ENCODE measurements around the gene PITPNC1.
"Not testable (repeated sequence)": the region's sequence is repeated elsewhere in the genome, so short reads cannot be mapped to it uniquely, and the experiment has no call there.

Gene PITPNC1

GRCh38 chr17:67393809-67394397 lies 16.8 kb downstream of the PITPNC1 start:
- no peak overlapping the region for H3K4me3 ChIP-seq (ENCODE audit: low read depth, low read length)

GRCh38 chr17:67399676-67400075 lies 22.6 kb downstream of the PITPNC1 start:
- H3K4me3 ChIP-seq (ENCODE audit: low read depth, low read length), result no peak overlapping the region

GRCh38 chr17:67400193-67400592 lies 23.1 kb downstream of the PITPNC1 start:
- H3K4me3 ChIP-seq (ENCODE audit: low read depth, low read length), result no peak overlapping the region

GRCh38 chr17:67401106-67401505 lies 24.0 kb downstream of the PITPNC1 start:
- H3K4me3 ChIP-seq (ENCODE audit: low read depth, low read length), result no peak overlapping the region

GRCh38 chr17:67401598-67402504 lies 24.8 kb downstream of the PITPNC1 start:
- no peak overlapping the region for H3K4me3 ChIP-seq (ENCODE audit: low read depth, low read length)

- H3K4me3 ChIP-seq (ENCODE audit: low read depth, low read length), result no peak overlapping the region
Observed at GRCh38 chr17:67403065-67403464, 26.0 kb downstream of the PITPNC1 start.

GRCh38 chr17:67403483-67403882 lies 26.4 kb downstream of the PITPNC1 start:
- H3K4me3 ChIP-seq (ENCODE audit: low read depth, low read length), result no peak overlapping the region

GRCh38 chr17:67408455-67408830 lies 31.4 kb downstream of the PITPNC1 start:
- H3K4me3 ChIP-seq (ENCODE audit: low read depth, low read length), result not testable (repeated sequence)

- H3K4me3 ChIP-seq (ENCODE audit: low read depth, low read length), result no peak overlapping the region
Observed at GRCh38 chr17:67411397-67411796, 34.3 kb downstream of the PITPNC1 start.

- H3K4me3 ChIP-seq (ENCODE audit: low read depth, low read length), result no peak overlapping the region
Observed at GRCh38 chr17:67412032-67412431, 35.0 kb downstream of the PITPNC1 start.

- H3K4me3 ChIP-seq (ENCODE audit: low read depth, low read length), result no peak overlapping the region
Observed at GRCh38 chr17:67412941-67413340, 35.9 kb downstream of the PITPNC1 start.

GRCh38 chr17:67413388-67413787 lies 36.3 kb downstream of the PITPNC1 start:
- H3K4me3 ChIP-seq (ENCODE audit: low read depth, low read length), result no peak overlapping the region

- H3K4me3 ChIP-seq (ENCODE audit: low read depth, low read length), result no peak overlapping the region
Observed at GRCh38 chr17:67414130-67414529, 37.0 kb downstream of the PITPNC1 start.

- H3K4me3 ChIP-seq (ENCODE audit: low read depth, low read length), result no peak overlapping the region
Observed at GRCh38 chr17:67414559-67414958, 37.5 kb downstream of the PITPNC1 start.

- H3K4me3 ChIP-seq (ENCODE audit: low read depth, low read length), result no peak overlapping the region
Observed at GRCh38 chr17:67415291-67415690, 38.2 kb downstream of the PITPNC1 start.

GRCh38 chr17:67417507-67417906 lies 40.4 kb downstream of the PITPNC1 start:
- no peak overlapping the region for H3K4me3 ChIP-seq (ENCODE audit: low read depth, low read length)

- no peak overlapping the region for H3K4me3 ChIP-seq (ENCODE audit: low read depth, low read length)
Observed at GRCh38 chr17:67420994-67421393, 43.9 kb downstream of the PITPNC1 start.

GRCh38 chr17:67421869-67422273 lies 44.8 kb downstream of the PITPNC1 start:
- H3K4me3 ChIP-seq (ENCODE audit: low read depth, low read length), result no peak overlapping the region

GRCh38 chr17:67422296-67422695 lies 45.2 kb downstream of the PITPNC1 start:
- H3K4me3 ChIP-seq (ENCODE audit: low read depth, low read length), result not testable (repeated sequence)

GRCh38 chr17:67422897-67423296 lies 45.8 kb downstream of the PITPNC1 start:
- H3K4me3 ChIP-seq (ENCODE audit: low read depth, low read length), result no peak overlapping the region

- H3K4me3 ChIP-seq (ENCODE audit: low read depth, low read length), result no peak overlapping the region
Observed at GRCh38 chr17:67425571-67426160, 48.6 kb downstream of the PITPNC1 start.

- H3K4me3 ChIP-seq (ENCODE audit: low read depth, low read length), result no peak overlapping the region
Observed at GRCh38 chr17:67427424-67427823, 50.3 kb downstream of the PITPNC1 start.
